ENCODE measurements around the gene ZBTB46.

- TF ChIP-seq ZFX (IDR thresholded peaks at IDR 0.05; ENCODE audit: borderline replicate concordance) (no peak), CTCF (IDR thresholded peaks at IDR 0.05) (no peak)
These were observed 43.8 kb downstream of the ZBTB46 start for GRCh38 chr20:63787302-63787701.

Data from 22Rv1 (cell line).